Right ventricle myocardium superior (tissue), 1 donor: ENCODE measurements around the gene GALNT17. TPM values are rescaled to one million over a fixed set of nuclear protein-coding genes. Genes with fewer than 3 reads are reported as not detected.
"Not testable (repeated sequence)": the region's sequence is repeated elsewhere in the genome, so short reads cannot be mapped to it uniquely, and the experiment has no call there.

ENCODE experiments used
- ATAC-seq: fragments of 200-7000 bp; cut with Tn5 transposase; one replicate; pipeline ENCODE4 v1.9.1; 2020; ENCODE audit warnings: mild to moderate bottlenecking; ENCODE audit not compliant: poor library complexity
- DNase-seq: peaks from one replicate; pipeline ENCODE4 v3.0.0-alpha.2; 2020
- intact Hi-C: fragments of 100-400 bp; cut with DNase I; formaldehyde crosslinking; loops from one replicate; pipeline ENCODE4 v1.11.2; 2022
- total RNA-seq: library from RNA; stranded (reverse); fragmentation: NEBNext Ultra II Directional; extraction: Animal tissue kit (Norgen Biotek cat#: 25700); gene quantifications from one replicate; pipeline ENCODE4 v1.2.1, GENCODE V29; 2021
- donor health status: DM: no; HTN: yes; CAD: no; lungs with severe emphysema.

GALNT17 gene
- total RNA-seq, 1 donor from 2014 or later: 72.1 TPM

DNA sequence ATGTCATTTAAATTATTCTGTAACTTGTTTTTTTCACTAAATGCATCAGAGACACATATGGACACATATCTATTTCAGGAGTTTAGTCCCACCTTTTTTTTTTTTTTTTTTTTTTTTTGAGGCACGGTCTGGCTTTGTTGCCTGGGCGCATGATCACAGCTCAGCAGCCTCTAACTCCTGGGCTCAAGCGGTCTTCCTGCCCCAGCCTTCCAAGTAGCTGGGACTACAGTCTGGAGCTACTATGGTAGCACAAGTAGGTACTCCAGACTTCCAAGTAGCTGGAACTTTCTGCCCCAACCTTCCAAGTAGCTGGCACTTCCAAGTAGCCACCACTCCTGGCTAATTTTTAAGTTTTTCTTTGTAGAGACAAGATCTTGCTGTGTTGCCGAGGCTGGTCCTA, 407.7 kb downstream of the GALNT17 start:
- ATAC-seq: no peak
- DNase-seq: no peak
- intact Hi-C loops: no loop called here

DNA sequence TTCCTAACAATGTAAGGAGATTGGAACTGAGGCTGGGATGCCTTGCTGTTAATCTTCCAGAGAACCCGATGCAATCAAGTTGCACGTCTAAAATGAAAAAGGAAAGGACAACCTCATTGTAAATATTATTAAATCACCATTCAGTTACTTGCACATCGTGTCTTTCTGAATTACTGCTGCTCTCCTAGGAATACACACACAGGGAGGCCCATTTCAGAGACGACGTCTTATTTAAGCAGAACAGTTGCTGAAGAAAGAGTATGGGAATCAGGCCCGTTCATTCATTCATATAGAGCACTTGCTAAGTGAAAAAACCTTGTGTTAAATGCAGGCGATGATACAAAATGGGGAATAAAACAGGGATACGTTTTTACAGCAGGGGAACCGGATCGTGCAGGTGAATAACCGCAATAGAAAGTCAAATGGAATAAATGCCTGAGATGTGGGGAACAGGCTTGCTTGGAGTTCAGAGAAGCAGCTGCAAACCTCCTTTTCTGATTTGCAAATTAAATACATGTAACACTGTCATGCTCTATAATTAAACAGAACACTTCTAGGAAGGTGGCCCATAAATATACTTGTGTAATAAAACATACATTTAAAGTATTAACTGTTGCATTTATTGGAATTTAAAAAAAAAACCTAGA, 409.9 kb downstream of the GALNT17 start:
- DNase-seq (no peak), ATAC-seq (no peak)
- intact Hi-C loops: no loop called here

DNA sequence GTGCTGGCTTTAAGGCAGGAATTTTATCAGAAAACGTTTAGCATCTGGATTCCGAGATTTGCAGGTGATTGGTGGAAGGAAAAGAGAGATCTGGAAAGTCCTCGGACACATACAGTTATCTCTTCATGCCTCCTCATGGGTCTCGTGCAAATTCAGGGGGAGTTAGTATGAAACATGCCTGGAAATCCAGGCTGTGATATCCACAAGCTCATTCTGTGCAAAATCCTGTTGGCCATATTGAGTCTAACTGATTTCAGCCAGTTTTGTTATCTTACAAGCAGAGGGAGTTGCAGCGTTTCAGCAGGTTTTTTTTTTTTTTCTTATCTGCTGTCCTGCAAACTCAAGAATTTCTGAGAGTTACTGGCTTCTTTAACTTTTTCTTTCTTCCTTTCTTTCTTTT, 411.5 kb downstream of the GALNT17 start:
- no peak for DNase-seq

DNA sequence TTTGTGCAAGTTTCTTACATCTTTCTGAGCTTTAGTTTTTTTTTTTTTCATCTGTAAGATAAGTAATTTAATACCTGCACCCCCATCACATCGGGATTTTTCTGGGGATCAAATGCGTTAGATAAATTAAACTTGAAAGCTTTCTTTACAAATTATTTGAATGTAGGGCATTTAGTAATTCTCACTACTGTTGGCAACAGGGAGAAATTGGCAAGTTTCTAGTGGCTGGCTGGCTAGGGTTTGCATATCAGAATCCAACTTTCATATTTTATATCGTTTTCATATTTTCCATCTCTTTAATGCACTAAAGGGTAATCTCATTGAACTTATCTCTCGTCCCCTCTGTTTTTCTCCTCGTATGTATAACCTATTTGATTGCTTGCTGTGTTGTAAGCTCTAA, 412.9 kb downstream of the GALNT17 start:
- ATAC-seq (no peak), DNase-seq (no peak)
- intact Hi-C loops: no loop called here

More for the DNA sequence above, 411.5 kb downstream of the GALNT17 start:
- no peak for ATAC-seq
- intact Hi-C loops: no loop called here

DNA sequence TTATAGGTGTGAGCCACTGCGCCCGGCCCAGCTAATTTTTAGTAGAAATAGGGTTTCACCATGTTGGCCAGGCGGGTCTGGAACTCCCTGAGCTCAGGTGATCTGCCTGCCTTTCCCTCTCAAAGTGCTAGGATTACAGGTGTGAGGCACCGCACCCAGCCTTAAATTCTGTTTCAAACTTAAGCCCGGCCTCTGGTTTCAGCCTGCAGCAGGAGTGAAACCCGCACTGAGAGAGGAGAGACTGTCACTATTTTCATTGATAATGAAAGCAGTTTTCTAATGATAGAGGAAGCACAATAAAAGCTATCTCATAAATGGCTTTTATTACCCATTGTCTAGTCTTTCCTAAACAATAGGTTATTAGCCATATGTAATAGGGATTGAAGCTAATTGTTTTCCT, 415.5 kb downstream of the GALNT17 start:
- ATAC-seq (no peak), DNase-seq (no peak)
- intact Hi-C loops: no loop called here

DNA sequence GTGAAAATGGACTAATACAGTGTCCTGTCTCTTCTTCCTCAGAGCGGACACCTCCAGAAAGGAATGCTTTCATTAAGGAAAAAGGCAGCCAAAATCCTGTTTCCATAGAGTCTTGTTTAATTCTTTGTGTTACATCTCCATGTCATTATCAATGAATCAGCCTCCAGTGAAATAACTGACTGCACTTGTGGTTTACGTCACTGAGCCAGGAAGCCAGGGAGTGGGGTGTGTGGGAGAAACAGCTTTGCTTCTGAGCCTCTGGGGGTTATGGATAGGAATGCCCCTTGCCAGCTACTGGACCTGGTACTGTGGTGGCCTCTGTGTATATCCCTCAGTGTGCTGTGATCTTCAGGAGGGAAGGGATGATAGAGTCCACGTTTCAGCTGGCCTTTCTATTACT, 416.8 kb downstream of the GALNT17 start:
- no peak for DNase-seq
- no peak for ATAC-seq
- intact Hi-C loops: no loop called here

DNA sequence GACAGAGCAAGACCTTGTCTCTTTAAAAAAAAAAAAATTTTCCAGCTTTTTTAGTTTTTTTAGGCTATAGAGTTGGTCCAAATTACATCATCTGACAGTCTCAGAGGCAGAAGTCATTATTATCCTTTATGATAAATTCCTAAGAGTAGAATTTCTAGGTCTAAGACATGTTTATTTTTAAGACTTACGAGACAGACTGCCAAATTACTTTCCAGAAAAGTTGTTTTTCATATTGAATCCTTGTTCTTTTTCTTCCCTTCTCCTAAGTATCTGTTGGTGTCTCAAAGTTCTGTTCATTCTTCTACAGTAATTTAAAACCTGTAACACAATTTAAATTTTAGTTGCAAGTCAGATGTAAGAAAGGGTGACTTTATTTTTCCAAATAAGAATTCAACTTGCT, 421.4 kb downstream of the GALNT17 start:
- intact Hi-C loops: no loop called here
- DNase-seq (no peak), ATAC-seq (no peak)

DNA sequence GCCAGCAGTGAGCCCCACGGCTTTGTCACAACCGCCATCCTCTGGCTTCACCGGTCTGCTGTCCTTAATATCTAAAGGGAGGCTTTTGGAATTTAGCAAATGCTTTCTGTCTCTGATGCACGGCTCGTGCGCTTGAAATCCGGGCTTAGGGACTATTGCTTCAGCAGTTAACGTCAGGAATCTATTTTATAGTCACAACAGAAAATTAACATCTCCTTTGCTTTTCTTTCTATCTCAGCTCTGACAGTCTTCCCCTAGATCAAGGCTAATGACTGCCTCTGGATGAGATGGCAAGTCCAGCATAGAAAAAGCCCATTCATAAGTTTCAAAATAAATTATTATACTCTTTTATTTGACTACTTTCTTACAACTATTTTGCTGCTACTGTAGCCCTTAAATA, 423.8 kb downstream of the GALNT17 start:
- intact Hi-C loops: no loop called here
- ATAC-seq: no peak
- no peak for DNase-seq

DNA sequence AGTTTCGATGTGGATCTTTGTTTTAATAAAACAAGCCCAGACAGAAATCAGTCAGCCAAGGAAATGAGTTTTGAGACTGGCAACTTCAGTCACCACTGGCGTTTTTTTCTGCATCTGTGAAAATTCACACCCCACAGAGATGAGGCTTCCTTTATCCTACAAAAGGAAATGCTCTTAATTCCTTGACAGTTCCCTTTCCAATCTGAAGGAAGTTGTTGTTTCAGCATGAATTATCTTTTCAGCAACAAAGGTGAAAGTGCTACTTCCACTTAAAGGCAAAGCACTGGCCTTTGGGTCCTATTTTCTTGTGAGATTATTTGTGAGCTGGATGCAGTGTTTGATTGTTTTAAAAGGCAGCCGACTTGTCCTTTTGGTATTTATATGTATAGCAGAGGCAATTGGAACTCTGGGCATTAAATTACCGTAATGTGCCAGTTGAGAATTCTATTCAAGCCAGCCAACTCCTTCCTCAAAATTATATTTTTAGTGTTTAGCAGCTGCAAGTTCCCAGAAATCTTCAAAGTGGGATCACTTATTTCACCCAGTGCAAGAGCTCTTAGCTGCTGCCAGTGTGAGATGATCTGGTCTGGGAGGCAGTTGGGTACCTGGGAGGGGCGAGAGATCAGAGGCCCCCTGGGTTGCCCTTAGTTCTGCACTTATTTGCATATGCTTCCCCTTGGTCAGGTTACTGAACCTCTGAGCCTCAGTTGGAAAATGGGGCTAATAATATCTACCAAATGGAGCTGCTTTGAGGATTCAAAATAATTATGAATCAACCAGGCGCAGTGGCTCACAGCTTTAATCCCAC, 427.1 kb downstream of the GALNT17 start:
- intact Hi-C loops: no loop called here
- ATAC-seq (no peak), DNase-seq (no peak)

DNA sequence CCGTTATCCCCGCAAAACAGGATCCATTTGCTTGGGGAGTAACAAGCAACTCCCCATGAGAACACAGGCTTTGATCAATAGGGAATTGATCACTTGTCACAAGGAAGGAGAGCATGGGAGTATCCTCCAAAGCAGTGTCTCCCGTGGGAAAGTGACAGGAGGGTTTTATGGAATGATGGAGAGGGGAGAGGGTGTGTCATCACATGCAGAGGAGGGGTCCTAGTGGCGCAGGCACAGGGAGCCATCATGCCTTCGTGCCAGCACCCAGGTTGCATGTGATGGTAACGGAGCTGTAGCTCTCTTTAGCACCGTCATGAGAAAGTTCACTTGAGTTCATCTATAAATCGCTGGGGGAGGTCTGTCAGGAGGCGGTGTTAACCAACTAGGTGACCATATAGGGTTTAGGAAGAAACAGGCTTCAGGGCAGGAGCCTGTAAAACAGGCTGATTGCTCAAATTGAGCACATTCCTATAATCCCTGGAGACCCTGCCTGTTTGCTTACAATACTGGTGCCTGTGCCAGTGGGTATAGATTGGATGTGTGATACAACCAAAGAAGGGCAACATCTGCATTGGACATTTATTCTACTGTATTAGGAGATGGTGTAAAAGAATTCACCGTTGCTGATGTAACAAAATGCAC, 428.5 kb downstream of the GALNT17 start:
- ATAC-seq (no peak), DNase-seq (no peak)
- intact Hi-C loops: no loop called here

DNA sequence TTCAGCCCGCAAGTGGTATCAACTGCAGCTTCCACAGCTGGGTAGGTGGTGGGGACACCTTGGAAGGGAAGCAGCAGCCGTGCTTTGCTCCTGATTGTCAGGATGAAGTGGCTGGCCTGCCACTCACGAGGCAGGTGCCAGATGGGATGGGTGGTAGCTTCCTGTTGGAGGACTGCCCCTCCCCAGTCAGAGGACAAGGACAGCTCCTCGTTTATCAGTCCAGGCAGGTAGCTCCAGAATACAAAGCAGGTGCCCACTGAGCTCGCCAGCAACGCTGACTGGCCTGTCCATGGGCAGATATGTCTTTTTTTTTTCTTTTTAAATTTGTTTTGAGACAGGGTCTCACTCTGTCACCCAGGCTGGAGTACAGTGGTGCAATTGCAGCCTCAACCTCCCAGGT, 431.3 kb downstream of the GALNT17 start:
- no peak for ATAC-seq
- DNase-seq: no peak
- intact Hi-C loops: no loop called here

DNA sequence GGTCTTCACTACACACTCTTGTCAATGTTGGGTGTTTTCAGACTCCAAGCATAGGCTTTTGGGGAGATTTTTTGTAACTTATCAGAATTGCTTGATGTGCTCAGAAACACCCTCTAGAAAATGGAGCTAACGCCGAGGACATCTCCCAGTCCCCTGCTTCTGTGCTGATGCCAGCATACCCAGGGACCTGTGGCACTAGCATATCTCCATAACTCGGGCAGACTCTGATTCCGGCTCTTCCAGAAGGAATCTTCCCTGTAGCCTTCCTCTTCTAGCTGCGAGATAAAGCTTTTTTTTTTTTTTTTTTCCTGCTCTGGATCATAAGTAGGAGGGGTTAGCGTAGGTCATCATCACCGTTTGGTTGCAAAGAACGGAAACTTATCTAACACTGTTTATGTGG, 434.4 kb downstream of the GALNT17 start:
- ATAC-seq: no peak
- intact Hi-C loops: no loop called here
- no peak for DNase-seq

DNA sequence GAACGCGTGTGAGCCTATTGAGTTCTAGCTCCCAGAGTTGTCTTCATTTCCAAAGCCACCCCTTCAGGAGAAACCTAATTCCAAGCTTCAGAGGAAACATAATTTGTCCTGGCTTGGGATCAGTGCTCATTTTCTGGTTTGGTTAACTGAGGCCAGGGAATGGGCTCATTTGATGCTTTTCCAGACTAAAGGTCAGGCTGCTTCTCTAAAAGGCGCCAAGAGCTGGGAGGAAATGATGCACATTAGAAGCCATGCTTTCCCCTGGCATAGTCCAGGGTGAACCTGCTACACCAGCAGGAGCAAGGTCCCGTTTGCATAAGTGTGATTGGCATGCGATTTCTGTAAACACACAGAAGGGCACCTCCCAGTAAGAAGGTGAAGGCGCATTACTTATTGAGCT, 435.0 kb downstream of the GALNT17 start:
- intact Hi-C loops: no loop called here
- DNase-seq (no peak), ATAC-seq (no peak)

DNA sequence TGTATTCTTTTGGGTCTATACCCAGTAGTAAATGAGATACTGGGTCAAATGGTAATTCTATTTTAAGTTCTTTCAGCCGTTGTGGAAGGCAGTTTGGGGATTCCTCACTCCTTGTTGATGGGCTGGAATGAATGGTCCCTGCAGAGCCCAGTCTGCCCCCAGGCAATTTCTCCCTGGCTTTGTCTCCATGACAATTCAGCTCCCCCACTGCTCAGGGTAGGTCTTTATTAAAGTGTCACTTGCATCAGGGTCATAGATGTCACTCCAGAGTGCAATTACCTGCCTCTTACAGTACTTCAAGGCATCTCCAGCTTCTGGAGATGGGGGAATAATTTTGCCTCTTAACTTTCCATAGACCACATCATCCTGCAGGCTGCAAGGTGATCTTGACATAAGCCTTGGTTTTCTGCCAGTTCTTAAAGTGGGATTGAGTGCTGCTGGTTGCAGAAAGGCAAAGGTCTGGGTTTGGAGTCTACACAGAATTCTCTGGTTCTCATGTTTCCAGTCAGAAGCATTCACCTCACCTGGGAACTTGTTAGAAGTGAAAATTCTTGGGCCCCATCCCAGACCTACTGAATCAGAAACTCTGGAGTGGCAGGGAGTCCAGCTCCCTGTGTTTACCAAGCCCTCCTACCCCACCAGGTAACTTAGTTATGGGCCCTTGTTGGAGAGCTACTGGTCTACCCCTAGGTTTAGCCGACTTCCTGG, 442.4 kb downstream of the GALNT17 start:
- ATAC-seq (no peak), DNase-seq (no peak)
- intact Hi-C loops: no loop called here

DNA sequence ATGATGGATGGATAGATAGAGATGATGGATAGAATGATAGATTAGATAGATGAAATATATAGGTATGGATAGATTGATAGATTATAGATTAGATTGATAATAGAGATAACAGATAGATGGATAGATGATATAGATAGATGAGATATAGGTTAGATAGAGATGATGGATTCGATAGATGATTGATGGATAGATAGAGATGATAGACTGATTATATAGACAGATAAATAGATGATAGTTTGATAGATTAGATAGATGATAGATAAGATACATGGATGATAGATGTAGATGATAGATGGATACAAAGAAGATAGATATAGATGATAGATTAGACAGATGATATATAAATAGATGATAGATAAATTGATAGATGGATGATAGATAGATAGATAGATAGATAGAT, 448.1 kb downstream of the GALNT17 start:
- DNase-seq (no peak), ATAC-seq (no peak)
- intact Hi-C loops: no loop called here

DNA sequence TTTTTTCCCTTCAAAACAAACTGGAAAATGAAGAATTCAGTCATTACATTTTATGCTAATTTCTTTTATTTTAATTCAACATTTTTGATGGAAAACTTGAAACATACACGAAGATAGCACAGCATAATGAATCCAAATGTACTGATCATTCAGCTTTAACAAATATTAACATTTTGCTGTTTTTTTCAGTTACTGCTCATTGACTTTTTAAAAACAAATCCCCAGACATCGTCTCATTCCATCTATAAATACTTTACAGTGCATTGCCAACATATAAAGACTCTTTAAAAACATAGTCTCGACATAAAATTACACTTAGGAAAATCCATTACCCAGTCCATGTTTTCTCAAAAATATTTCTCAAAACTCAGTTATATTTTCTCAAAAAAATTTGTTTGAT, 452.3 kb downstream of the GALNT17 start:
- ATAC-seq (no peak), DNase-seq (no peak)
- intact Hi-C loops: no loop called here

DNA sequence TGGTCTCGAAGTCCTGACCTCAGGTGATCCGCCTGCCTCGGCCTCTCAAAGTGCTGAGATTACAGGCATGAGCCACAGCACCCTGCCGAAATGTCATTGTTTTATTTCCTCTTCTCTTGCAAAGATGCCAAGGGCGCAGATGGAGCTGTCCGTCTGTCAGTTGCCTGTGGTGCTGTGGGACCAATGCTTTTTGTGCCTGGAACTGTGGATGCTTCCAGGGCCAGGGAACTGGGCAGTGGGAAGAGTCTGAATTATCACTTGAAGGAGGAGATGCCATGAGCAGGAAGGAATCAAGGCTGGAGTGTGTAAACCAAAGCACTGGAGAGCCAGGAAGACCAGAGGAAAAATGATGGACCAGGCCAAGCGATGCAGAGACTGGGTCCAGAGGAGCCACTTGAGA, 459.9 kb downstream of the GALNT17 start:
- ATAC-seq (no peak), DNase-seq (no peak)
- intact Hi-C loops: no loop called here

DNA sequence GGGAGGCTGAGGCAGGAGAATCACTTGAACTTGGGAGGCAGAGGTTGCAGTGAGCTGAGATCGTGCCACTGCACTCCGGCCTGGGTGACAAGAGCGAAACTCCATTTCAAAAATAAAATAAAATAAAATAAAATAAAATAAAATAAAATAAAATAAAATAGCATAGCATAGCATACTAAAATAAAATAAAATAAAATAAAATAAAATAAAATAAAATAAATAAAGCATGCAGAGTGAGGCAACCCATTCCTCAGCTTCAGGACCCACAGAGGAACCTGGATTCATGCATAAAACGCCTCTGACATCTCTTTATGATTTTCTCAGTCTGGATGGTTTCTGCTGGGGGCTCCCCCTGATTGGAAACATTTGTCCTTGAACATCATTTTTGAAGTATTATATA, 460.4 kb downstream of the GALNT17 start:
- intact Hi-C loops, DNase-seq, ATAC-seq: not testable (repeated sequence)

DNA sequence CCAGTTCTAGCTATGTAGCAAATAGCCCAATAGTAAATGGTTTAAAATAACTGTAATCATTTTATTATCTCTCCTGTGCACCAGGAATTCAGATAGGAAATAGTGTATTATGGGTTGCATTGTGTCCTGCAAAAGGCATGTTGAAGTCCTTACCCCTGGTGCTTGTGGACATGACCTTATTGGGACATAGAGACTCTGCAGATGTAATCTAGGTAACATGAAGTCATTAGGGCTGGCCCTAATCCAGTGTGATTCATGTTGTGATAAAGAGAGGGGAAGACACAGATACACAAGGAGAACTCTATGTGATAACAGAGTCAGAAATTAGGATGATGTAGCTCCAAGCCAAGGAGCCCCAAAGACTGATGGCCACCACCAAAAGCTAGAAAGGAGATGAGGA, 462.8 kb downstream of the GALNT17 start:
- ATAC-seq: no peak
- no peak for DNase-seq
- intact Hi-C loops: no loop called here

DNA sequence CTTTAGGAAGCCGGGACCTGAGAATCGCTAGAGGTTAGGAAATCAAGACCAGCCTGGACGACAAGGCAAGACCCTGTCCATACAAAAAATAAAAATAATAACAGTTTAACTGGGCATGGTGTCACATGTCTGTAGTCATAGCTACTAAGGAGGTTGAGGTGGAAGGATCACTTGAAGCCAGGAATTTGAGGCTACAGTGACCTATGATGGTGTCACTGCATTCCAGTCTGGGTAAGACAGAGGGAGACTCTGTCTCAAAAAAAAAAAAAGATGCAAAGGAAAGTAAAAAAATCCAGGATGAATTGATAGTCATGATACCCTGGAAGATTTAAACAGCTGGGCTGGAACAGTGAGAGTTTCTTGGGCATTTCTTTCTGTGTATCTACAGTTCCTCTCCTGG, 463.2 kb downstream of the GALNT17 start:
- no peak for DNase-seq
- ATAC-seq: no peak
- intact Hi-C loops: no loop called here
